Measurements from ENCODE around the gene KCNRG. TPM values are rescaled to one million over a fixed set of nuclear protein-coding genes. Genes with fewer than 3 reads are reported as not detected.

The KCNRG gene
- polyA plus RNA-seq, 1 donor (not counting 4 experiments of a cell fraction or from before 2014, with no cell fraction given) = 0.90 TPM

DNA sequence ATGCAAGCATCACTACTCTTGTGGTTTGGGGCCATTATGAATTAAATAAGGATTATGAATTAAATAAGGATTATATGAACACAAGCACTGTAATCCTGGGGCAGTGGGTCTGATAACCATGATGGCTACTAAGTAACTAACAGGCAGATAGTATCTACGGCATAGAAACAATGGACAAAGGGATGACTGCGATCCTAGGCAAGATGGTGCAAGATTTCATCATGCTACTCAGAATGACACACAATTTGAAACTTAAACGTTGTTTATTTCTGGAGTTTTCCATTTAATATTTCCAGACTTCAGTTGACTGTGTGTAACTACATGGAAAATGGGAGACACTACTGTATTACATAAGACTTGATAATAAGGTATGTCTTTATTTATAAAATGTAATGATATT, 15.1 kb downstream of the KCNRG start:
- Histone ChIP-seq H3K79me2 (ENCODE audit: control insufficient read depth, insufficient read depth, low read length) (no peaks in the 10 kb centered on the region), H3K27ac (ENCODE audit: control insufficient read depth, insufficient read depth, low read length) (no peak overlapping the region), H3K36me3 (ENCODE audit: control insufficient read depth in 2 of 2, extremely low read depth in 1 of 2, insufficient read depth in 2 of 2, low read length in 2 of 2) (no peaks in the 10 kb centered on the region), H3K4me1 (ENCODE audit: control insufficient read depth, extremely low read depth, insufficient read depth, low read length) (peaks cover 2% of the 10 kb centered on the region), H3K27me3 (ENCODE audit: control insufficient read depth, extremely low read depth, insufficient read depth, low read length) (no peaks in the 10 kb centered on the region), H3K4me2 (ENCODE audit: control insufficient read depth, extremely low read depth, insufficient read depth, low read depth, low read length) (no peak overlapping the region), H3K9me1 (ENCODE audit: control insufficient read depth, extremely low read depth, insufficient read depth, low read length) (no peaks in the 10 kb centered on the region), H3K9ac (ENCODE audit: control insufficient read depth, extremely low read depth, insufficient read depth, low read length) (no peak overlapping the region), H3K9me3 (ENCODE audit: control insufficient read depth, low read depth, low read length) (no peaks in the 10 kb centered on the region), H3K4me3 (ENCODE audit: control insufficient read depth in 2 of 3, extremely low read depth in 1 of 3, insufficient read depth in 2 of 3, low read depth in 1 of 3, low read length in 3 of 3) (no peak overlapping the region), H4K20me1 (ENCODE audit: control insufficient read depth, extremely low read depth, insufficient read depth, low read length) (no peaks in the 10 kb centered on the region), H2AFZ (ENCODE audit: control insufficient read depth, low read length) (no peak overlapping the region)
- no peak for DNase-seq (ENCODE audit: low read depth, low spot score)
- TF ChIP-seq, protein P1, sequence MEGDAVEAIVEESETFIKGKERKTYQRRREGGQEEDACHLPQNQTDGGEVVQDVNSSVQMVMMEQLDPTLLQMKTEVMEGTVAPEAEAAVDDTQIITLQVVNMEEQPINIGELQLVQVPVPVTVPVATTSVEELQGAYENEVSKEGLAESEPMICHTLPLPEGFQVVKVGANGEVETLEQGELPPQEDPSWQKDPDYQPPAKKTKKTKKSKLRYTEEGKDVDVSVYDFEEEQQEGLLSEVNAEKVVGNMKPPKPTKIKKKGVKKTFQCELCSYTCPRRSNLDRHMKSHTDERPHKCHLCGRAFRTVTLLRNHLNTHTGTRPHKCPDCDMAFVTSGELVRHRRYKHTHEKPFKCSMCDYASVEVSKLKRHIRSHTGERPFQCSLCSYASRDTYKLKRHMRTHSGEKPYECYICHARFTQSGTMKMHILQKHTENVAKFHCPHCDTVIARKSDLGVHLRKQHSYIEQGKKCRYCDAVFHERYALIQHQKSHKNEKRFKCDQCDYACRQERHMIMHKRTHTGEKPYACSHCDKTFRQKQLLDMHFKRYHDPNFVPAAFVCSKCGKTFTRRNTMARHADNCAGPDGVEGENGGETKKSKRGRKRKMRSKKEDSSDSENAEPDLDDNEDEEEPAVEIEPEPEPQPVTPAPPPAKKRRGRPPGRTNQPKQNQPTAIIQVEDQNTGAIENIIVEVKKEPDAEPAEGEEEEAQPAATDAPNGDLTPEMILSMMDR (optimal IDR thresholded peaks at IDR 0.05 in 1 of 3, IDR thresholded peaks at IDR 0.05 in 1 of 3, conservative IDR thresholded peaks at IDR 0.05 in 1 of 3; ENCODE audit: extremely low read depth in 1 of 3, insufficient read depth in 2 of 3, low read length in 3 of 3) = no peak
- TF ChIP-seq EZH2 (IDR thresholded peaks at IDR 0.05; ENCODE audit: low read length) = no peak
- FAIRE-seq = peak; percentile 5
- dilution Hi-C loops (cut with MboI; ENCODE audit: extremely low pct_ligation_motif_present, low sequenced_read_pairs) = no loop called here

DNA sequence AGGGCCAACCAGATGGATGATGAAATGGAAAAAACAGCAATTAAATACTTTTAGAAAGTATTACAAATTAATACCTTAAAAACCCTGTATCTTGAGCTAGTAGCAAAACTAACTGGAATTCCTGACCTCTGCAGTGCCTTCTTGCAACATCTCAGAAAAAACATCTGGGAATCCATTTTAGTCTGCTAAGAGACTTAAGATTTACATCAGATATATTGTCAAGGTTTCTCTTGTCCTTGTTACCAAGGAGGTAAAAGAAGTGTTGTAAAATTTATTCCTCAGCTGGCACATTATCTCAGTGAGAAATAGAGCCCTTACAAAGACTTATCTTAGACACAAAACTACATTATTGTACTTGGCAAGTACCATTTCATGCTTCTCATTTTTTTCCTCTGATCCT, 18.5 kb downstream of the KCNRG start:
- H3K79me2 ChIP-seq (ENCODE audit: control insufficient read depth, insufficient read depth, low read length) = no peaks in the 10 kb centered on the region
- no peak overlapping the region for H3K27ac ChIP-seq (ENCODE audit: control insufficient read depth, insufficient read depth, low read length)
- H4K20me1 ChIP-seq (ENCODE audit: control insufficient read depth, extremely low read depth, insufficient read depth, low read length) = no peaks in the 10 kb centered on the region
- FAIRE-seq = no peak
- dilution Hi-C loops (cut with MboI; ENCODE audit: extremely low pct_ligation_motif_present, low sequenced_read_pairs) = no loop called here
- peaks cover 2% of the 10 kb centered on the region for H3K4me1 ChIP-seq (ENCODE audit: control insufficient read depth, extremely low read depth, insufficient read depth, low read length)
- H3K9ac ChIP-seq (ENCODE audit: control insufficient read depth, extremely low read depth, insufficient read depth, low read length) = no peak overlapping the region
- H3K4me3 ChIP-seq (ENCODE audit: control insufficient read depth in 2 of 3, extremely low read depth in 1 of 3, insufficient read depth in 2 of 3, low read depth in 1 of 3, low read length in 3 of 3) = no peak overlapping the region
- TF ChIP-seq, protein P1 (optimal IDR thresholded peaks at IDR 0.05 in 1 of 3, IDR thresholded peaks at IDR 0.05 in 1 of 3, conservative IDR thresholded peaks at IDR 0.05 in 1 of 3; ENCODE audit: extremely low read depth in 1 of 3, insufficient read depth in 2 of 3, low read length in 3 of 3) = no peak
- TF ChIP-seq EZH2 (IDR thresholded peaks at IDR 0.05; ENCODE audit: low read length) = no peak
- no peak overlapping the region for H3K4me2 ChIP-seq (ENCODE audit: control insufficient read depth, extremely low read depth, insufficient read depth, low read depth, low read length)
- no peak for DNase-seq (ENCODE audit: low read depth, low spot score)
- H2AFZ ChIP-seq (ENCODE audit: control insufficient read depth, low read length) = no peak overlapping the region
- H3K27me3 ChIP-seq (ENCODE audit: control insufficient read depth, extremely low read depth, insufficient read depth, low read length) = no peaks in the 10 kb centered on the region
- H3K9me3 ChIP-seq (ENCODE audit: control insufficient read depth, low read depth, low read length) = no peaks in the 10 kb centered on the region
- no peaks in the 10 kb centered on the region for H3K9me1 ChIP-seq (ENCODE audit: control insufficient read depth, extremely low read depth, insufficient read depth, low read length)
- no peaks in the 10 kb centered on the region for H3K36me3 ChIP-seq (ENCODE audit: control insufficient read depth in 2 of 2, extremely low read depth in 1 of 2, insufficient read depth in 2 of 2, low read length in 2 of 2)
